ENCODE results near the gene ZNF282.

ZNF282 gene

GRCh38 chr7:149194799-149195179 lies 557 bp upstream of the ZNF282 start:
- DNase-seq = no peak

- no peak for DNase-seq
Observed at GRCh38 chr7:149196151-149196704, 882 bp downstream of the ZNF282 start.

- DNase-seq = no peak
Observed at GRCh38 chr7:149196705-149197171, 1.4 kb downstream of the ZNF282 start.

GRCh38 chr7:149197675-149198074 lies 2.3 kb downstream of the ZNF282 start:
- no peak for DNase-seq

GRCh38 chr7:149198161-149198816 lies 2.9 kb downstream of the ZNF282 start:
- DNase-seq = no peak

- no peak for DNase-seq
Observed at GRCh38 chr7:149199234-149199995, 4.1 kb downstream of the ZNF282 start.

- no peak for DNase-seq
Observed at GRCh38 chr7:149202831-149203231, 7.5 kb downstream of the ZNF282 start.

- DNase-seq = no peak
Observed at GRCh38 chr7:149205690-149206381, 10.5 kb downstream of the ZNF282 start.

GRCh38 chr7:149207324-149208035 lies 12.1 kb downstream of the ZNF282 start:
- no peak for DNase-seq

GRCh38 chr7:149209518-149210269 lies 14.3 kb downstream of the ZNF282 start:
- DNase-seq = peak; percentile 20

GRCh38 chr7:149210551-149210950 lies 15.2 kb downstream of the ZNF282 start:
- DNase-seq = no peak

GRCh38 chr7:149214020-149214720 lies 18.8 kb downstream of the ZNF282 start:
- no peak for DNase-seq

- no peak for DNase-seq
Observed at GRCh38 chr7:149216402-149216801, 21.1 kb downstream of the ZNF282 start.

GRCh38 chr7:149217570-149217969 lies 22.2 kb downstream of the ZNF282 start:
- no peak for DNase-seq

GRCh38 chr7:149218469-149219420 lies 23.4 kb downstream of the ZNF282 start:
- no peak for DNase-seq

GRCh38 chr7:149220534-149220933 lies 25.2 kb downstream of the ZNF282 start:
- DNase-seq = no peak

- no peak for DNase-seq
Observed at GRCh38 chr7:149223176-149223575, 27.8 kb downstream of the ZNF282 start.

- no peak for DNase-seq
Observed at GRCh38 chr7:149223761-149224160, 28.4 kb downstream of the ZNF282 start.

- DNase-seq = no peak
Observed at GRCh38 chr7:149224352-149224751, 29.0 kb downstream of the ZNF282 start.

GRCh38 chr7:149225106-149225505 lies 29.8 kb downstream of the ZNF282 start:
- DNase-seq = no peak

Measured in NCI-H1694 treated with DMSO at 0.1 percent for 48 hours (cell line).